Endothelial cell of umbilical vein (primary cell): ENCODE measurements around the gene NOTCH2. TPM values are rescaled to one million over a fixed set of nuclear protein-coding genes. Genes with fewer than 3 reads are reported as not detected.

ENCODE experiments used
- BruUV-seq: library from RNA; stranded (reverse); fragments of 400-500 nt; replicated peaks from 2 replicates; lab custom pipeline; 2021; lab: Mats Ljungman, UMichigan
- CTCF ChIA-PET: fragments of 300-600, 350-600 bp; sonication (Branson Sonifier 250); formaldehyde crosslinking; loops from one replicate; lab custom pipeline; 2021; ENCODE audit warnings: antibody characterized with exemption, inconsistent platforms; lab: Charles Lee
- POLR2A ChIA-PET: fragments of 300-600, 350-600 bp; sonication (Branson Sonifier 250); formaldehyde crosslinking; loops from one replicate; lab custom pipeline; 2021; ENCODE audit warnings: antibody characterized with exemption, inconsistent platforms; lab: Charles Lee
- DNase-seq: peaks from one replicate; pipeline ENCODE4 v3.0.0-alpha.2; 2011; ENCODE audit warnings: low read depth, low spot score
- FAIRE-seq: peaks from 2 replicates; lab custom pipeline; 2011; peaks lifted over from hg19 to GRCh38; lab: Jason Lieb, UNC
- H2AFZ ChIP-seq: 2 replicates; pipeline ENCODE4 v1.6.0; 2012; ENCODE audit warnings: low read depth, low read length, control low read depth, inconsistent platforms
- H3K27ac ChIP-seq: 2 replicates; pipeline ENCODE4 v1.5.1; 2011; ENCODE audit warnings: low read depth, mild to moderate bottlenecking, control low read depth, low read length, moderate library complexity; ENCODE audit not compliant: insufficient read depth
- H3K27me3 ChIP-seq, 2 experiments: 2 replicates each; pipeline versions ENCODE4 v1.6.0 to v1.6.1; 2011; ENCODE audit warnings: low read length in 2 of 2, mixed read lengths in 1 of 2; ENCODE audit not compliant: control insufficient read depth in 2 of 2, insufficient read depth in 2 of 2
- H3K36me3 ChIP-seq, 2 experiments: 2 replicates in 1 of 2; 3 replicates in 1 of 2; pipeline ENCODE4 v1.5.1; 2011; ENCODE audit warnings: low read length in 2 of 2, mild to moderate bottlenecking in 1 of 2, moderate library complexity in 1 of 2; ENCODE audit not compliant: control insufficient read depth in 2 of 2, insufficient read depth in 2 of 2; ENCODE audit errors: extremely low read depth in 1 of 2
- H3K4me1 ChIP-seq: 3 replicates; pipeline ENCODE4 v1.5.1; 2011; ENCODE audit warnings: mild to moderate bottlenecking, low read length; ENCODE audit not compliant: control insufficient read depth, insufficient read depth; ENCODE audit errors: extremely low read depth
- H3K4me2 ChIP-seq: 2 replicates; pipeline ENCODE4 v1.6.1; 2011; ENCODE audit warnings: low read length, control low read depth, mixed read lengths; ENCODE audit not compliant: insufficient read depth
- H3K4me3 ChIP-seq, 3 experiments: fragments of 200-600 bp in 1 of 3; sonication (generic), shearing (Covaris generic) in 1 of 3; replicated peaks in 1 of 3; 2 replicates each; pipeline ENCODE4 v1.5.1; 2011 to 2016; ENCODE audit warnings: control low read depth in 3 of 3, low read length in 3 of 3, mild to moderate bottlenecking in 2 of 3, inconsistent platforms in 1 of 3, low read depth in 1 of 3, moderate library complexity in 1 of 3; ENCODE audit not compliant: insufficient read depth in 1 of 3
- H3K79me2 ChIP-seq: 2 replicates; pipeline ENCODE4 v1.6.0; 2012; ENCODE audit warnings: low read length, inconsistent platforms; ENCODE audit not compliant: control insufficient read depth, insufficient read depth
- H3K9ac ChIP-seq: replicated peaks from 2 replicates; pipeline ENCODE3; 2011; ENCODE audit warnings: low read length, control low read depth; ENCODE audit not compliant: insufficient read depth; ENCODE audit errors: extremely low read depth
- H3K9me1 ChIP-seq: replicated peaks from 3 replicates; pipeline ENCODE4 v1.6.0; 2011; ENCODE audit warnings: mild to moderate bottlenecking, low read length; ENCODE audit not compliant: control insufficient read depth, insufficient read depth; ENCODE audit errors: extremely low read depth
- H3K9me3 ChIP-seq: replicated peaks from 2 replicates; pipeline ENCODE4 v1.5.1; 2012; ENCODE audit warnings: low read length, inconsistent platforms; ENCODE audit not compliant: control insufficient read depth, insufficient read depth
- H4K20me1 ChIP-seq: replicated peaks from 2 replicates; pipeline ENCODE3; 2011; ENCODE audit warnings: mild to moderate bottlenecking, low read length; ENCODE audit not compliant: control insufficient read depth, insufficient read depth; ENCODE audit errors: extremely low read depth
- CTCF ChIP-seq, 2 donors: IDR thresholded peaks; 1 replicate in 1 of 2; 2 replicates in 1 of 2; pipeline ENCODE4 v1.5.1; 2011; ENCODE audit warnings: low read length in 2 of 2, mild to moderate bottlenecking in 2 of 2, moderate library complexity in 2 of 2, control low read depth in 1 of 2, inconsistent platforms in 1 of 2, low read depth in 1 of 2; ENCODE audit not compliant: insufficient read depth in 1 of 2; ENCODE audit errors: extremely low read depth in 1 of 2
- EZH2 ChIP-seq: IDR thresholded peaks from 2 replicates; pipeline ENCODE4 v1.6.1; 2012; ENCODE audit warnings: borderline replicate concordance, low read depth, mild to moderate bottlenecking, moderate library complexity, low read length, inconsistent platforms; ENCODE audit not compliant: severe bottlenecking
- FOS ChIP-seq: IDR thresholded peaks from 2 replicates; pipeline ENCODE4 v1.6.1; 2011; ENCODE audit warnings: mild to moderate bottlenecking, low read length, moderate library complexity, borderline replicate concordance; ENCODE audit not compliant: insufficient read depth
- GATA2 ChIP-seq: IDR thresholded peaks from 2 replicates; pipeline ENCODE4 v1.7.0; 2011; ENCODE audit warnings: low read depth, mild to moderate bottlenecking, moderate library complexity, mixed read lengths, low read length; ENCODE audit not compliant: insufficient read length, insufficient read depth
- JUN ChIP-seq: IDR thresholded peaks from 2 replicates; pipeline ENCODE4 v1.6.1; 2011; ENCODE audit warnings: borderline replicate concordance, low read depth; ENCODE audit not compliant: insufficient read length, insufficient read depth
- MYC ChIP-seq: IDR thresholded peaks from one replicate; pipeline ENCODE4 v1.6.1; 2011; ENCODE audit warnings: mild to moderate bottlenecking, low read depth, low read length
- POLR2A ChIP-seq: IDR thresholded peaks from 2 replicates; pipeline ENCODE4 v1.6.1; 2012; ENCODE audit warnings: low read depth, mild to moderate bottlenecking, control low read depth, low read length
- POLR2AphosphoS5 ChIP-seq: IDR thresholded peaks from 2 replicates; pipeline ENCODE4 v1.6.1; 2012; ENCODE audit warnings: low read depth, mild to moderate bottlenecking, control low read depth, low read length, moderate library complexity; ENCODE audit not compliant: insufficient read depth
- dilution Hi-C: fragments of 300-500 bp; cut with MboI; formaldehyde crosslinking; loops from one replicate; pipeline ENCODE4 v1.15.0; 2019; ENCODE audit warnings: low sequenced_read_pairs; ENCODE audit not compliant: extremely low pct_ligation_motif_present
- intact Hi-C: fragments of 100-400 bp; cut with micrococcal nuclease; formaldehyde crosslinking; loops from one replicate; pipeline ENCODE4 v1.10.0; 2022
- polyA plus RNA-seq, 4 experiments: library from polyadenylated mRNA; depleted of rRNA in 3 of 4; stranded (reverse) in 3 of 4; unstranded in 1 of 4; fragments of >200 nt; gene quantifications; 2 replicates each; pipeline versions ENCODE4 v1.2.1 to v1.2.3, GENCODE V29; 2011 to 2012; ENCODE audit warnings: missing spikeins in 1 of 4
- total RNA-seq: library from RNA; stranded (reverse); gene quantifications from 2 replicates; pipeline ENCODE4 v1.2.3, GENCODE V29; 2021
- TF ChIP-seq, protein P1 (sequence below): IDR thresholded peaks from 2 replicates; pipeline ENCODE4 v1.6.1; 2011; ENCODE audit not compliant: insufficient read depth, insufficient read length

Gene NOTCH2
- total and polyA plus RNA-seq, 2 donors (not counting 3 experiments of a cell fraction or from before 2014, with no cell fraction given), result 14.3 to 49.1 TPM

- intact Hi-C loops (no loop called here), dilution Hi-C loops (no loop called here)
- Histone ChIP-seq H4K20me1 (no peaks in the 10 kb centered on the region), H2AFZ (no peak overlapping the region), H3K4me1 (peaks cover 12% of the 10 kb centered on the region), H3K4me3 (no peak overlapping the region), H3K27me3 (no peaks in the 10 kb centered on the region), H3K36me3 (peaks cover 3% of the 10 kb centered on the region in 2 experiments), H3K27ac (no peak overlapping the region), H3K79me2 (no peaks in the 10 kb centered on the region), H3K9ac (no peak overlapping the region), H3K9me1 (no peaks in the 10 kb centered on the region), H3K9me3 (no peaks in the 10 kb centered on the region), H3K4me2 (no peak overlapping the region)
- BruUV-seq, result no TSS peak
- CTCF ChIA-PET, result interaction anchor here (5.4 kb wide), 1 partner anchor 9 kb away, joined by 30 read pairs; no protein-coding TSS in a partner anchor
- no peak for DNase-seq
- TF ChIP-seq JUN, result no peak
- no peak for TF ChIP-seq POLR2A
- no peak for TF ChIP-seq POLR2AphosphoS5
- TF ChIP-seq GATA2, result no peak
- no peak for TF ChIP-seq FOS
- no peak for TF ChIP-seq EZH2
- TF ChIP-seq, protein P1, sequence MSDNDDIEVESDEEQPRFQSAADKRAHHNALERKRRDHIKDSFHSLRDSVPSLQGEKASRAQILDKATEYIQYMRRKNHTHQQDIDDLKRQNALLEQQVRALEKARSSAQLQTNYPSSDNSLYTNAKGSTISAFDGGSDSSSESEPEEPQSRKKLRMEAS, result no peak
- no peak for TF ChIP-seq CTCF (IDR thresholded peaks at IDR 0.05; ENCODE audit: extremely low read depth in 1 of 2, insufficient read depth in 1 of 2, low read depth in 1 of 2, low read length in 2 of 2)
- TF ChIP-seq MYC, result no peak
- FAIRE-seq, result no peak
- POLR2A ChIA-PET, result no interaction called here
Measured at GRCh38 chr1:119958223-119958622, 111.2 kb downstream of the NOTCH2 start.
